Gastroesophageal sphincter (tissue), 3 donors: Measurements from ENCODE around the gene CCDC51.

ENCODE experiments used
- CTCF ChIP-seq, 4 experiments: fragments of 200-600 bp in 2 of 4; fragments of 450-650 bp in 2 of 4; sonication (generic) in 1 of 4; IDR thresholded peaks; one replicate each; pipeline ENCODE4 v1.5.1; 2017 to 2019; ENCODE audit warnings: antibody characterized with exemption in 4 of 4, mild to moderate bottlenecking in 2 of 4, moderate library complexity in 2 of 4
- POLR2AphosphoS5 ChIP-seq: sonication (generic); formaldehyde crosslinking; IDR thresholded peaks from one replicate; pipeline ENCODE4 v1.6.1; 2017; ENCODE audit warnings: antibody characterized with exemption

GRCh38 chr3:48464713-48465221, 24.8 kb upstream of the CCDC51 start:
- TF ChIP-seq CTCF (IDR thresholded peaks at IDR 0.05) (no peak), POLR2AphosphoS5 (no peak)
